Measurements from ENCODE around the gene GAPDH.
"Not testable (repeated sequence)": the region's sequence is repeated elsewhere in the genome, so short reads cannot be mapped to it uniquely, and the experiment has no call there.

Gene GAPDH

DNA sequence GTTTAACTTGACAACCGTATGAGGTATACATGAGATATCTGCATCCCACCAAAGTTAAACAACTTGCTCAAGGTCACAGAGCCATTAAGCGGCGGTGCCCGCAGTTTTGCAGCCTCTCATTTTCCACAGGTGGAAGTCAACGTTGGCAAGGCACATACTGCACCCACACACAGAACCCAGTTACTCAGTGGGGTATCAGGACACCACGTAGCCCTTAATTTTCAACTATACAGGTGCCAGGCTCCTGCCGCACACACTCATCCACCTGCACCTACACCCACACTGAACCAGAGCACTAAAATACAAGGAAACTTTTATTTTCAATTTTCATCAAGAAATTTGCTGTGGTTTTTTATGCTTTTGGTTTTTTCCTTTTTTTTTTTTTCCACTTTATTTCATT, 35.5 kb downstream of the GAPDH start:
- DNase-seq: no peak

DNA sequence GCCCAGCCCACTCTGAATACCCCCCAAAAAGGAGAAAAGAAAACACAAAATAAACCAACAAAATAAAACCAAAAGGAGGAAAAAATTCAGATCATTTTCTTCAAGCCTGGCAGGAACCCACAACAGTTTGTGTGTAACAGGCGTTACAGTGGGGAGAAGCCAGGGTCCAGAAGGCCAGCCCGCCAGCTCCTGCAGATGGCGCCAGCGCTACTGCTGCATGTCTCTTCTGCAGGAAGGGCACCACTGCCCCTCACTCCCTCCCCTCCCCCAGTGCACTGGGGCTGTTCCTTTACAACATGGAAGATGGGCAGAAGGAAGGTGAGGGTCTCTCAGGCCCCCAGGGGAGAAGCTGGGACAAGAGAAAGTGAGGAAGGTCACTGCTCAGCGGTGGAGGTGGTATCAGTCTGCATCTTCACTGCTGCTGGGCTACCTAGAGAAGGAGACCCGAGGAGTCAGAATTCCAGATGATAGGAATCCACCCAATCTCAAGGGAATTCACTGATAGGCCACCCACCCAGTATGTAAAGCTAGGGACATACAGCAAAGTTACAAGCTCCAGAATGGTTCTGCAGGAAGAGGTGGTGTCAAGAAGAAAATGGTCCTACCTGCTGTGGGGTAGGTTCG, 36.1 kb downstream of the GAPDH start:
- DNase-seq: peak; percentile 64

DNA sequence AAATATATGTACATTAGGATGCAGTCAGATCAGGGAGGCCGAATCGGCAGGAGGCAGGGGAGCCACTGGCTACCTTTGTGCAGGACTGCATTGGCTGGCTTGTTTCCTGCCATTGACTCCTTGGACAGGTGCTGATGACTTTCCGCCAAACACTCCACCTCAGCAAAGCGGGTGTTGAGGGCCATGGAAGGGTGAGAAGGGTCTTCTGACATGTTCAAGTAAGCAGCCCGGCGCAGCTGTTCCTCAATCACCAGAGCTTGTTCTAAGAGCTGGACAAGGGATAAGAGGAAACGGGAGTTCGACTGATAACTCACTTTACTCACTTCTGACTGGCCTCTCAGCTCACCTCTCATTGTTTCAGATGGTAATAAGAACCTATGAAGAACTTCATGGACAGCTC, 38.7 kb downstream of the GAPDH start:
- DNase-seq: no peak

DNA sequence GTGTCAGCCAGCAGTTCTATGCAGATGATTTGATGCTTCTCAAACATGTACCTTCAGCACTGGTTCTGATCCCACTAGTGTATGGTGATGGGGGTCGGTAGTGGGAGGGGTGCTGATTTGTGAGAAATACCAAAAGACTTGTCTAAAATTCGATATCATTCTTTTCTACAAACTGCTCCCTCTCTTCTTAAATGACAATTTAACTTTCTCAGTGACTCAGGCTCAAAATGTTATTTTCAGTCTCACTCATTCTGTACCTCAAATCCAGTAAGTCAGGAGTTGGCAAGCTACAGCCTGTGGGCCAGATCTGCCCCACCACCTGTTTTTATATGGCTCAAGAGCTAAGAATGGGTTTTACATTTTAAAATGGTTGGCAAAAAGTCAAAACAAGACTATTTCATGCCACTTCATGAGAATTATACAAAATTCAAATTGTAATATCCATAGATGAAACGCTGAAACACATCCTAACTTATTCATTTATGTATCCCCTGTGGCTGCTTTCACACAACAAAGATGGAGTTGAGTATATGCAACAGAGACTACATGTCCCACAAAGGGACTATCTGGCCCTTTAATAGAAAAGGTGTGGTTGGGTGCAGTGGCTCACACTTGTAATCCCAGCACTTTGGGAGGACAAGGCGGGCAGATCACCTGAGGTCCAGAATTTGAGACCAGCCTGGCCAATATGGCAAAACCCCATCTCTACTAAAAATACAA, 40.4 kb downstream of the GAPDH start:
- DNase-seq: no peak

DNA sequence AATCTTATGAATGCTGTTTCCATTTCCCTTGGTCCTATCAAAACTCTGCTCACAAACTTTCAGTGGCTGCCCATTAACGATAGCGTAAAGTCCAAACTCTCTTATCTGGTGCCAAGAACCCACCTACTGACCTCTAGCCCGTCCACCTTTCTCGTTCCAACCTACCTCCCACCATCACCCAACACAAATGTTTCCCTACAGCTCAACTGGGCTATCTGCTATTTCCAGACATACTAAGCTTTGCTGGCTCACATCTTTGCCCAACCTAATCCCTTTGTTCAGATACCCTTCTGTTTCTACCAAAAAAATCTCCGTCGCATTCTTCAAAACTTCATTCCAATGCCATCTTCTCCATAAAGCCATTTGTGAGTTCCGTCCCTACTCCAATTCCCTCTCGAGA, 41.3 kb downstream of the GAPDH start:
- no peak for DNase-seq

DNA sequence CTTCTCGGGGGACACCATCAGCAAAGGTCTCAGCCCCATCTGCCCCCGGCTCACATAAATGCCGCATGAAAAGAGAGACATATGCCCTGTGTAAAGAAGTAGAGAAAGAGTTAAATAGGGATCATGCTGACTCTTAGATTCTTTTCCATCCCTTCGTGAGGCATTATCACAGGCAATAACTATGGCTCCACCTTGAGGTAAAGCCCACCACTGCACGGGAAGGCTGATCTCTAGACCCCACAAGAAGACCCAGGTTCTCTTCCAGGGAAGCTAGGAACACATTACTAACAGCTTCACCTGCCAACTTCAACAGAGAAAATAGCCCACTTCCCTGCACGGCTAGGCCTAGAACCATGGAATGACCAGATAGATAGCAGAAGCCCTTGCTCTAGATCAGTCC, 47.9 kb downstream of the GAPDH start:
- DNase-seq: no peak

DNA sequence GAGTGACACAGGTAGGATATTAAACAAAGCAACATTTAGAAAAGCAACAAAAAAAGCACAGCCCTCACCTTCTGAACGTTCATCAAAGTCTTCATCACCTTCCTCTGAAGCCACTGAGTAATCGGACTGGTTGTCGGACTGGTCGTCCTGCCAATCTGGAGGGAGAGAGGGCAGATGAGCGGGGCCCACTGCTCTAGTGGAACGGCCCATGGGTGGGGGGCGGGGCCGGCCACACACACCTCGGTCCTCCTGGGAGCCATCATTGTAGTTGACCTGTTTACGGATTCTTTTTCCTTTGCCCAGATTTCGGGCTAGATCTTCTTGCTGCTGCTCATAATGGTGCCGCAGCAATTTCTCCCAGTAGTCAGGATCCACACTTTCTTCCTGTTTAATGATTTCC, 48.6 kb downstream of the GAPDH start:
- DNase-seq: no peak

DNA sequence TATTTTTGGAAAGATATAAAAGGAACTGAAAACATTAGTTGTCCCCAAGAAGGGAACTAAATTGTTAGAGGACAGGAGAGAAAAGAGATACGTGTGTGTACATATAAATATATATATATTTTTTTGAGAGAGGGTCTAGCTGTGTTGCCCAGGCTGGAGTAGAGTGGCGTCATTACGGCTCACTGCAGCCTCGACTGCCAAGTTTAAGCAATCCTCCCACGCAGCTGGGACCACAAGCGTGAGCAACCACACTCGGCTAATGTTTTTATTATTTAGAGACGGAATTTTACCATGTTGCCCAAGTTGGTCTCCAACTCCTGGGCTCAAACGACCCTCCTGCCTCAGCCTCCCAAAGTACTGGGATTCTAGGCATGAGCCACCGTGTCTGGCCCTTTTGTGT, 50.0 kb downstream of the GAPDH start:
- no peak for DNase-seq

DNA sequence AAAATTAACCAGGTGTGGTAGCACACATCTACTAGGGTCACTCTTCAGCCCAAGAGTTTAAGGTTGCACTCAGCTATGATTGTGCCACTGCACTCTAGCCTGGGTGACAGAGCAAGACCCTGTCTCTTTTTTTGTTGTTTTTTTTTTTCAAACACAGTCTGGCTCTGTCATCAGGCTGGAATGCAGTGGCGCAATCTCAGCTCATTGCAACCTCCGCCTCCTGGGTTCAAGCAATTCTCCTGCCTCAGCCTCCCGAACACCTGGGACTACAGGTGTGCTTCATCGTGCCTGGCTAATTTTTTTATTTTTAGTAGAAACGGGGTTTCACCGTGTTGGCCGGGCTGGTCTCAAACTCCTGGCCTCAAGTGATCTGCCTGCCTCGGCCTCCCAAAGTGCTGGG, 52.3 kb downstream of the GAPDH start:
- not testable (repeated sequence) for DNase-seq
